ENCODE measurements around the gene KCNA3. TPM values are rescaled to one million over a fixed set of nuclear protein-coding genes. Genes with fewer than 3 reads are reported as not detected.
A peak's percentile ranks its signal among the peaks of the same experiment; 100 is the strongest.

KCNA3 gene
- total and polyA plus RNA-seq, 9 of the 15 experiments (the other 6 are each of a cell fraction or from before 2014, with no cell fraction given): not detected

DNA sequence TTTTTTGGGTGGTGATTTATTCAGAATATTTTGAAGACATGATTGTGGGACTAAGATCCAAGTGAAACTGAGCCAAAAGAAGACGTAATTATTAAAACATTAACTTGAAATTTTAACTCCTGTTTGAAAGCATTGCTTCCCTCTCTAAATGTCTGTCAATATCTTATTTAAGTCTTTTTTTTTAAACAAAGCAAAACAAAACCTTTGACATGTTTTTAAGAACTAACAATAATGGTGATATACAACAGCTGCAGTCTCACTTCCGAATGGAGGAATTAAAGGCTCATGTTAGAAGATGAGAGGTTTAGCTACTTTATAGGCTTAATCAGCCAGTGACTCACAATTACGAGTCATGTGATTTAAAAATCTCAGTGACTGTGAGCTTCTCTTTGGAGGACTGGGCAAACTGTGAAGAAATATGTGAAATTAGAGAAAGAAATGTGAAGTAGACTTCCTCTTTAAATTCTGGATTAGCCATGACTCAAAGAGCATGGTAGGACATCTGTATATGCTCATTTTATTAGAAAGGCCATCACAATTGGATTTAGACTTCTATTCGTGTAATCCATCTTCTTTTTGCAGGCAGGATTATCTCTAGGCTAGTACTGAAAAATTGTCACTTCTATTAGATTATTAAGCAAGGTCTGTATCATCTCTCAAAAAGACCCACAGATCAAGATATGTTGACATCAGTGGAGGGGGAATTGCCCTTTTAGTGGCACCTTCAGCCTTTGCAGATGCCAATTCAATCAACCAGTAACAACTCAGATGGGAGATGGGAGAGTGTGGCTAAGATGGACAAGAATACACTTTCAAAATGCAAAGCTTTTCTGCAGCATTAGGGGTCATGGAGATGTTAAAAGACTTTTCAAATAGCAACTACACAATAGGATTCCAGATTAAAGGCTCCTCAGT lies 28.7 kb downstream of the KCNA3 start:
- BruUV-seq (replicated peaks): no TSS peak
- Histone ChIP-seq H3K9me3 (replicated peaks; ENCODE audit: control insufficient read depth, insufficient read depth, low read depth, low read length) (no peaks in the 10 kb centered on the region), H4K20me1 (replicated peaks; ENCODE audit: control insufficient read depth, insufficient read depth, low read length) (no peaks in the 10 kb centered on the region), H3K4me1 (replicated peaks in 1 of 2; ENCODE audit: control insufficient read depth in 2 of 2, insufficient read depth in 2 of 2, low read length in 2 of 2) (no peaks in the 10 kb centered on the region), H3K79me2 (ENCODE audit: control insufficient read depth, insufficient read depth, low read length) (no peaks in the 10 kb centered on the region), H3K4me3 (no peak overlapping the region), H3K9me1 (ENCODE audit: control insufficient read depth, insufficient read depth, low read length) (no peaks in the 10 kb centered on the region), H3K27me3 (ENCODE audit: control insufficient read depth in 2 of 2, insufficient read depth in 2 of 2, low read length in 2 of 2) (peaks cover 0 to 5% of the 10 kb centered on the region in 2 experiments; a peak in 2 of 5 replicates), H3K4me2 (ENCODE audit: insufficient read depth, low read length) (no peak overlapping the region), H3K36me3 (ENCODE audit: control insufficient read depth, insufficient read depth, low read length) (no peaks in the 10 kb centered on the region), H2AFZ (ENCODE audit: low read depth, low read length) (no peak overlapping the region), H3K27ac (ENCODE audit: extremely low read depth, low read depth, low read length) (no peak overlapping the region), H3K9ac (ENCODE audit: insufficient read depth in 1 of 2, low read depth in 2 of 2, low read length in 2 of 2) (no peak overlapping the region)
- in situ Hi-C loops (cut with MboI) (no loop called here), intact Hi-C loops (cut with micrococcal nuclease) (no loop called here)
- 0% methylated on average over 4 of the region's 4 CpGs for WGBS (ENCODE audit: insufficient coverage, low coverage, missing lambda C conversion rate)
- TF ChIP-seq, protein P1, sequence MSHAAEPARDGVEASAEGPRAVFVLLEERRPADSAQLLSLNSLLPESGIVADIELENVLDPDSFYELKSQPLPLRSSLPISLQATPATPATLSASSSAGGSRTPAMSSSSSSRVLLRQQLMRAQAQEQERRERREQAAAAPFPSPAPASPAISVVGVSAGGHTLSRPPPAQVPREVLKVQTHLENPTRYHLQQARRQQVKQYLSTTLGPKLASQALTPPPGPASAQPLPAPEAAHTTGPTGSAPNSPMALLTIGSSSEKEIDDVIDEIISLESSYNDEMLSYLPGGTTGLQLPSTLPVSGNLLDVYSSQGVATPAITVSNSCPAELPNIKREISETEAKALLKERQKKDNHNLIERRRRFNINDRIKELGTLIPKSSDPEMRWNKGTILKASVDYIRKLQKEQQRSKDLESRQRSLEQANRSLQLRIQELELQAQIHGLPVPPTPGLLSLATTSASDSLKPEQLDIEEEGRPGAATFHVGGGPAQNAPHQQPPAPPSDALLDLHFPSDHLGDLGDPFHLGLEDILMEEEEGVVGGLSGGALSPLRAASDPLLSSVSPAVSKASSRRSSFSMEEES (CRISPR knock-in tag; IDR thresholded peaks at IDR 0.05): peak; percentile 68
- TF ChIP-seq PURB (CRISPR knock-in tag; IDR thresholded peaks at IDR 0.05; ENCODE audit: low read depth) (no peak), SAFB (IDR thresholded peaks at IDR 0.05; ENCODE audit: borderline replicate concordance, low read depth, low read length) (no peak), RAD51 (IDR thresholded peaks at IDR 0.05; ENCODE audit: borderline replicate concordance, low read depth) (no peak)
- TF ChIP-seq, protein P2, sequence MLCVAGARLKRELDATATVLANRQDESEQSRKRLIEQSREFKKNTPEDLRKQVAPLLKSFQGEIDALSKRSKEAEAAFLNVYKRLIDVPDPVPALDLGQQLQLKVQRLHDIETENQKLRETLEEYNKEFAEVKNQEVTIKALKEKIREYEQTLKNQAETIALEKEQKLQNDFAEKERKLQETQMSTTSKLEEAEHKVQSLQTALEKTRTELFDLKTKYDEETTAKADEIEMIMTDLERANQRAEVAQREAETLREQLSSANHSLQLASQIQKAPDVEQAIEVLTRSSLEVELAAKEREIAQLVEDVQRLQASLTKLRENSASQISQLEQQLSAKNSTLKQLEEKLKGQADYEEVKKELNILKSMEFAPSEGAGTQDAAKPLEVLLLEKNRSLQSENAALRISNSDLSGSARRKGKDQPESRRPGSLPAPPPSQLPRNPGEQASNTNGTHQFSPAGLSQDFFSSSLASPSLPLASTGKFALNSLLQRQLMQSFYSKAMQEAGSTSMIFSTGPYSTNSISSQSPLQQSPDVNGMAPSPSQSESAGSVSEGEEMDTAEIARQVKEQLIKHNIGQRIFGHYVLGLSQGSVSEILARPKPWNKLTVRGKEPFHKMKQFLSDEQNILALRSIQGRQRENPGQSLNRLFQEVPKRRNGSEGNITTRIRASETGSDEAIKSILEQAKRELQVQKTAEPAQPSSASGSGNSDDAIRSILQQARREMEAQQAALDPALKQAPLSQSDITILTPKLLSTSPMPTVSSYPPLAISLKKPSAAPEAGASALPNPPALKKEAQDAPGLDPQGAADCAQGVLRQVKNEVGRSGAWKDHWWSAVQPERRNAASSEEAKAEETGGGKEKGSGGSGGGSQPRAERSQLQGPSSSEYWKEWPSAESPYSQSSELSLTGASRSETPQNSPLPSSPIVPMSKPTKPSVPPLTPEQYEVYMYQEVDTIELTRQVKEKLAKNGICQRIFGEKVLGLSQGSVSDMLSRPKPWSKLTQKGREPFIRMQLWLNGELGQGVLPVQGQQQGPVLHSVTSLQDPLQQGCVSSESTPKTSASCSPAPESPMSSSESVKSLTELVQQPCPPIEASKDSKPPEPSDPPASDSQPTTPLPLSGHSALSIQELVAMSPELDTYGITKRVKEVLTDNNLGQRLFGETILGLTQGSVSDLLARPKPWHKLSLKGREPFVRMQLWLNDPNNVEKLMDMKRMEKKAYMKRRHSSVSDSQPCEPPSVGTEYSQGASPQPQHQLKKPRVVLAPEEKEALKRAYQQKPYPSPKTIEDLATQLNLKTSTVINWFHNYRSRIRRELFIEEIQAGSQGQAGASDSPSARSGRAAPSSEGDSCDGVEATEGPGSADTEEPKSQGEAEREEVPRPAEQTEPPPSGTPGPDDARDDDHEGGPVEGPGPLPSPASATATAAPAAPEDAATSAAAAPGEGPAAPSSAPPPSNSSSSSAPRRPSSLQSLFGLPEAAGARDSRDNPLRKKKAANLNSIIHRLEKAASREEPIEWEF (CRISPR knock-in tag; IDR thresholded peaks at IDR 0.05): no peak
- FAIRE-seq: no peak
- no peak for ATAC-seq
- POLR2A ChIA-PET: interaction anchor here (0.7 to 1.7 kb wide), 2 partner anchors 10 to 11 kb away, joined by 3 to 6 read pairs; no protein-coding TSS in a partner anchor
- CTCF ChIA-PET (ENCODE audit: low intra/inter-chr PET ratio): no interaction called here
- DNase-seq (ENCODE audit: extremely low read depth in 1 of 4, low spot score in 3 of 4): no peak
